Tibial nerve (tissue), 4 donors: ENCODE measurements around the gene TBC1D5. TPM values are rescaled to one million over a fixed set of nuclear protein-coding genes. Genes with fewer than 3 reads are reported as not detected.

Source experiments
- DNase-seq, 2 donors: peaks; one replicate each; pipeline ENCODE4 v3.0.0-alpha.2; 2019; ENCODE audit warnings: low spot score in 2 of 2
- H3K27ac ChIP-seq, 4 donors: fragments of 200-600 bp; sonication (generic) in 3 of 4; one replicate each; pipeline ENCODE4 v1.5.1; 2017 to 2019; ENCODE audit warnings: mild to moderate bottlenecking in 1 of 4
- H3K27me3 ChIP-seq, 2 donors: fragments of 200-600 bp; sonication (generic) in 1 of 2; one replicate each; pipeline versions ENCODE4 v1.5.1 to v1.6.0; 2017 to 2019
- H3K36me3 ChIP-seq, 3 donors: fragments of 200-600 bp; sonication (generic); one replicate each; pipeline ENCODE4 v1.5.1; 2018 to 2019
- H3K4me1 ChIP-seq, 4 donors: fragments of 200-600 bp; sonication (generic) in 3 of 4; one replicate each; pipeline ENCODE4 v1.5.1; 2017 to 2019
- H3K4me3 ChIP-seq, 4 donors: fragments of 200-600 bp; sonication (generic) in 3 of 4; one replicate each; pipeline ENCODE4 v1.5.1; 2017 to 2019; ENCODE audit warnings: mild to moderate bottlenecking in 1 of 4, moderate library complexity in 1 of 4
- H3K9me3 ChIP-seq, 4 donors: fragments of 200-600 bp; sonication (generic) in 3 of 4; one replicate each; pipeline ENCODE4 v1.5.1; 2017 to 2019
- CTCF ChIP-seq, 5 experiments: fragments of 200-600 bp in 3 of 5; fragments of 450-650 bp in 2 of 5; sonication (generic) in 3 of 5; IDR thresholded peaks; one replicate each; pipeline ENCODE4 v1.5.1; 2016 to 2019; ENCODE audit warnings: antibody characterized with exemption in 5 of 5, mild to moderate bottlenecking in 3 of 5, moderate library complexity in 2 of 5
- EP300 ChIP-seq, 2 donors: sonication (generic); formaldehyde crosslinking; IDR thresholded peaks; one replicate each; pipeline ENCODE4 v1.6.1; 2017; ENCODE audit warnings: antibody characterized with exemption in 2 of 2, mild to moderate bottlenecking in 1 of 2
- POLR2A ChIP-seq, 2 donors: fragments of 450-650 bp; IDR thresholded peaks; one replicate each; pipeline ENCODE4 v1.6.1; 2017; ENCODE audit warnings: antibody characterized with exemption in 2 of 2, mild to moderate bottlenecking in 2 of 2, moderate library complexity in 2 of 2
- WGBS, 2 donors: methylation state at CpG; one replicate each; pipeline ENCODE4 v1.1.5; 2018; 5-methylcytosine and 5-hydroxymethylcytosine counted together
- total RNA-seq, 4 donors: library from RNA; depleted of rRNA; stranded (reverse); fragments of >200 nt; gene quantifications; one replicate each; pipeline ENCODE4 v1.1.0, GENCODE V29; 2016

TBC1D5 gene
- total RNA-seq, 4 donors from 2014 or later, result 55.2 to 128 (median 79.4) TPM

DNA sequence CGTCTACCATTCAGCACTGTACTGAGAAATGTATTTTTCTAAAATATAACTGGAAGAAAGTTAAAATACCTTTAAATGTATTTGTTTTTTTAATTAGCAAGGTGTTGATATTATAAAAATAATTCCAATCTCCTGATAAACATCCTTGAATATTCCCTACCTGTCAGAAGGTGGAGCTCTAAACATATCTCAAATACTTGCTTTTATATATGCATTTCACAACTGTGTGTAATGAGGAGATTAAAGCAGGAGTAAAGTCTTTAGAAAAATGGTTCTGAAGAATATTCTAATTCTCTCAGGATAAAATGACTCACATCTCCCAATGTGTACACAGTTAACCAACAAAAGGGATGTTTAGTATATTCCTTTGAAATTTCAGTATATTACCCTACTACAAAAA is 434.9 kb downstream of the TBC1D5 start:
- Histone ChIP-seq H3K27me3 (no peaks in the 10 kb centered on the region), H3K36me3 (no peaks in the 10 kb centered on the region), H3K4me3 (no peak overlapping the region), H3K9me3 (no peaks in the 10 kb centered on the region), H3K4me1 (peaks cover 0 to 4% (median 0%) of the 10 kb centered on the region in 4 donors), H3K27ac (no peak overlapping the region)
- WGBS, 2 donors, result 93% methylated on average over 1 of the region's 1 CpG
- TF ChIP-seq CTCF (IDR thresholded peaks at IDR 0.05) (no peak), EP300 (IDR thresholded peaks at IDR 0.05) (no peak), POLR2A (IDR thresholded peaks at IDR 0.05) (no peak)
- no peak for DNase-seq

GRCh38 chr3:17304969-17305368 is 437.5 kb downstream of the TBC1D5 start:
- DNase-seq, result no peak
- H3K27ac ChIP-seq, result no peak overlapping the region
- H3K4me1 ChIP-seq, result peaks cover 0 to 13% (median 0%) of the 10 kb centered on the region in 4 donors
- no peak for TF ChIP-seq CTCF (IDR thresholded peaks at IDR 0.05)
- H3K4me3 ChIP-seq, result no peak overlapping the region
- WGBS, 2 donors, result 50 to 76% methylated on average over 1 of the region's 1 CpG
- H3K27me3 ChIP-seq, result no peaks in the 10 kb centered on the region
- H3K36me3 ChIP-seq, result no peaks in the 10 kb centered on the region
- no peaks in the 10 kb centered on the region for H3K9me3 ChIP-seq

DNA sequence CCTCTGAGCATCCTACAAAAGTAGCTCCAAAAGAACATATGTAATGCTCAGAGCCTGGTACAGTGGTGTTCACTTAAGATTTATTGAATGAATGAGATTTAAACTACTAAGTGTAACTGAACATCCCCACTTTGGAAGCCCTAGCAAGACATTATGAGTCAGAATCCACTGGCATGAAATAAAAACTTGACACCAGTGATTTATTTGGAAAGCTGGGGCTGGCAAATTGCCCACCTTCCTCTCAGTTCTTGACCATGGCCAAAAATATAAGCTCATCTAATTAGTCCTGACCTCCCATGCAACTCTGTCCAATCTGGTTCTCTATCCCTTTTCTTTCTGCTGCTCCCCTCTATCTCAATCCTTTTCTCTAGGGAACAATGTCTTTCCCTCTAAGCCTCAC is 439.7 kb downstream of the TBC1D5 start:
- peaks cover 0 to 14% (median 0%) of the 10 kb centered on the region in 4 donors for H3K4me1 ChIP-seq
- no peaks in the 10 kb centered on the region for H3K27me3 ChIP-seq
- H3K4me3 ChIP-seq, result no peak overlapping the region
- TF ChIP-seq CTCF (IDR thresholded peaks at IDR 0.05) (no peak), EP300 (IDR thresholded peaks at IDR 0.05) (no peak), POLR2A (IDR thresholded peaks at IDR 0.05) (no peak)
- H3K27ac ChIP-seq, result no peak overlapping the region
- no peaks in the 10 kb centered on the region for H3K36me3 ChIP-seq
- DNase-seq, result no peak
- no peaks in the 10 kb centered on the region for H3K9me3 ChIP-seq

DNA sequence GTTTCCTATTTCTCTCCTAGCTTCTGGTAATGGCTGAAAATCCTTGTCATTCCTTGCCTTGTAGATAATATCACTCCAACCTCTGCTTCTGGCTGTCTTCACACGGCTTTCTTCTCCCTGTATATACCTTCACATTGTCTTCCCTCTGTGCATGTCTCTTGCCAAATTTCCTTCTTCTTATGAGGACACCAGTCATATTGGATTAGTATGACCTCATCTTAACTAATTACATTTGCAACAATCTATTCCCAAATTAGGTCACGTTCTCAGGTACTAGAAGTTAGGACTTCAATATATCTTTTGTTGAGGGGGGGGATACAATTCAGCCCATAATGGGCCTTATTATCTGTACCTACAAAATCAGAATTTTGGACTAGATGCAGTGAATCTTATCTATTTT is 440.3 kb downstream of the TBC1D5 start:
- Histone ChIP-seq H3K27ac (no peak overlapping the region), H3K36me3 (peaks cover 0 to 3% (median 0%) of the 10 kb centered on the region in 3 donors), H3K4me1 (peaks cover 0 to 14% (median 0%) of the 10 kb centered on the region in 4 donors), H3K4me3 (no peak overlapping the region), H3K27me3 (no peaks in the 10 kb centered on the region), H3K9me3 (no peaks in the 10 kb centered on the region)
- WGBS, 2 donors, result 87 to 91% methylated on average over 2 of the region's 2 CpGs
- TF ChIP-seq POLR2A (IDR thresholded peaks at IDR 0.05) (no peak), EP300 (IDR thresholded peaks at IDR 0.05) (no peak), CTCF (IDR thresholded peaks at IDR 0.05) (no peak)
- DNase-seq, result no peak

GRCh38 chr3:17301271-17301670 is 441.2 kb downstream of the TBC1D5 start:
- 61 to 62% methylated on average over 2 of the region's 2 CpGs for WGBS, 2 donors
- H3K27me3 ChIP-seq, result no peaks in the 10 kb centered on the region
- no peak for TF ChIP-seq EP300 (IDR thresholded peaks at IDR 0.05)
- no peak for TF ChIP-seq CTCF (IDR thresholded peaks at IDR 0.05)
- TF ChIP-seq POLR2A (IDR thresholded peaks at IDR 0.05), result no peak
- peaks cover 0 to 7% (median 0%) of the 10 kb centered on the region in 3 donors for H3K36me3 ChIP-seq
- peaks cover 0 to 14% (median 0%) of the 10 kb centered on the region in 4 donors for H3K4me1 ChIP-seq
- no peak overlapping the region for H3K4me3 ChIP-seq
- H3K9me3 ChIP-seq, result no peaks in the 10 kb centered on the region
- DNase-seq, result no peak
- H3K27ac ChIP-seq, result no peak overlapping the region
